ENCODE measurements around the gene SHC2.

GRCh38 chr19:379796-380195 is 81.0 kb downstream of the SHC2 start:
- no peak for TF ChIP-seq CTCF (conservative IDR thresholded peaks at IDR 0.05; ENCODE audit: low read depth, low read length)
- TF ChIP-seq EZH2 (IDR thresholded peaks at IDR 0.05; ENCODE audit: borderline replicate concordance, low read depth, low read length, poor library complexity, severe bottlenecking), result no peak
